Adipocyte (in vitro differentiated cells): ENCODE measurements around the gene TBC1D4.
"Not testable (repeated sequence)": the region's sequence is repeated elsewhere in the genome, so short reads cannot be mapped to it uniquely, and the experiment has no call there.

Experiments used
- DNase-seq: peaks from one replicate; pipeline ENCODE4 v3.0.0-alpha.2; 2015; ENCODE audit warnings: low read depth
- H3K27me3 ChIP-seq: replicated peaks from 2 replicates; pipeline ENCODE4 v1.7.0; 2013; ENCODE audit warnings: mild to moderate bottlenecking, low read length, moderate library complexity; ENCODE audit not compliant: control insufficient read depth, insufficient read depth
- H3K36me3 ChIP-seq: 2 replicates; pipeline ENCODE4 v1.7.0; 2013; ENCODE audit warnings: low read length, mild to moderate bottlenecking, moderate library complexity; ENCODE audit not compliant: control insufficient read depth, insufficient read depth, severe bottlenecking
- H3K4me1 ChIP-seq: 2 replicates; pipeline ENCODE4 v1.7.0; 2013; ENCODE audit warnings: mild to moderate bottlenecking, low read length, moderate library complexity; ENCODE audit not compliant: control insufficient read depth, insufficient read depth
- H3K4me3 ChIP-seq: 2 replicates; pipeline ENCODE4 v1.7.0; 2013; ENCODE audit warnings: mild to moderate bottlenecking, low read length, moderate library complexity
- H3K9ac ChIP-seq: 2 replicates; pipeline ENCODE4 v1.7.0; 2013; ENCODE audit warnings: mild to moderate bottlenecking, low read length, moderate library complexity
- H3K9me3 ChIP-seq: 2 replicates; pipeline ENCODE4 v1.7.0; 2013; ENCODE audit warnings: mild to moderate bottlenecking, low read length, moderate library complexity; ENCODE audit not compliant: control insufficient read depth

TBC1D4 gene

DNA sequence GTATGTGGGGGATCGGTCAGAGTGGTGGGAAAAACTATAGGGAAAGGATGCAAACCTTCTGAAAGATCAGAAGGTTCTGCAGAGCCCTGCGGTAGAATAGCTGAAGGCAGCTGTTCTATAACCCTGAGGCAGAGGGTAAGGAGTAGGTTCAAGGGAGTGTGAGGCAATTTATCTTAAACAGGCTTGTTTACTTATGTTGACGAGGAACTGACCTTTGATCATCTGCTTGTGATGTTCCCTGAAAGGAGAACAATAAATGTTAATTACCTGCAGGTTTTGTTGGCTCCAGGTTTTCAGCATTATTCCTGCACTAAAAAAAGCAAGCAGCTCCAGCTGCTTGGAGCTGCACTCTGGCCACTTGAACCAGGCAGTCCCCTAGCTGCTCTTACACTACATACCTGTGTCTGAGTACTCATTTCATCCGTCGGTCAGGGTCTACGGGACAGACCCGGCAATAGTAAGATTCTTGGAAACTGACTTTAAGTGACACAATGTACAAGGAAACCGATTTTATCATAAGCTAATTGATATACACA is 202.1 kb downstream of the TBC1D4 start:
- peaks cover 8% of the 10 kb centered on the region for H3K9me3 ChIP-seq
- H3K4me3 ChIP-seq: no peak overlapping the region
- peaks cover 15% of the 10 kb centered on the region for H3K36me3 ChIP-seq
- DNase-seq: no peak
- H3K9ac ChIP-seq: no peak overlapping the region
- no peaks in the 10 kb centered on the region for H3K27me3 ChIP-seq
- H3K4me1 ChIP-seq: no peaks in the 10 kb centered on the region

DNA sequence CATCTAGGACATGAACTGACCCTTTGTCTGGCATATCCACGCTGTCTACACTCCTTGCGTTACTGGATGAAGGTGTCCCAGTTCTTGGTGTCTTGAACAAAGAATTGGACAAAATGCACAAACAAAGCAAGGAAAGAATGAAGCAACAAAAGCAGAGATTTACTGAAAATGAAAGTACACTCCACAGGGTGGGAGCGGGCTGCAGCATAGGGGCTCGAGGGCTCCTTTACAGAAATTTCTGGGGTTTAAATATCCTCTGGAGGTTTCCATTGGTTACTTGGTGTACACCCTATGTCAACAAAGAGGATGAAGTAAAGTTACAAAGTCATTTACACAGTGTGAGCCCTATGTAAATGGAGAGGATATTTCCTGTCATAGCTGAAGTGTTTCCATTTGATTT is 208.3 kb downstream of the TBC1D4 start:
- not testable (repeated sequence) for H3K9me3 ChIP-seq, DNase-seq, H3K36me3 ChIP-seq, H3K4me3 ChIP-seq, H3K27me3 ChIP-seq, H3K9ac ChIP-seq, H3K4me1 ChIP-seq

DNA sequence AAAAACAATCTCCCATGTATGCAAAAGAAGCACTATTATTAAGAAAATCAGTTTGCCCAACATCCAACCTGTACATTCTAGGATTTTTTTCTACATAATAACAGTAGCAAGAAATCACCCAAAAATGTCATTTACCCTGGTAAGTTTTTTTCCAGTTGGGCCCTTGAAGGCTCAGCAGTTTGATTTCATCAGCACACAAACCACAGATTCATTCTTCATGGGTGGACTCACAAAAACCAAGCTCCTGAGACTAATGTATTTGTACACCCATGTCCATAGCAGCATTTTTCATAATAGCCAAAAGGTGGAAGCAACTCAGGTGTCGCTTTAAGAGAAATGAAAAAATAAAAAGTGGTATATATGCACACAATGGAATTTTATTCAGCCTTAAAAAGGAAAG is 210.1 kb downstream of the TBC1D4 start:
- H3K4me3 ChIP-seq: no peak overlapping the region
- H3K9ac ChIP-seq: no peak overlapping the region
- H3K4me1 ChIP-seq: no peaks in the 10 kb centered on the region
- DNase-seq: peak; percentile 41
- peaks cover 5% of the 10 kb centered on the region for H3K9me3 ChIP-seq
- no peaks in the 10 kb centered on the region for H3K27me3 ChIP-seq
- H3K36me3 ChIP-seq: no peaks in the 10 kb centered on the region

DNA sequence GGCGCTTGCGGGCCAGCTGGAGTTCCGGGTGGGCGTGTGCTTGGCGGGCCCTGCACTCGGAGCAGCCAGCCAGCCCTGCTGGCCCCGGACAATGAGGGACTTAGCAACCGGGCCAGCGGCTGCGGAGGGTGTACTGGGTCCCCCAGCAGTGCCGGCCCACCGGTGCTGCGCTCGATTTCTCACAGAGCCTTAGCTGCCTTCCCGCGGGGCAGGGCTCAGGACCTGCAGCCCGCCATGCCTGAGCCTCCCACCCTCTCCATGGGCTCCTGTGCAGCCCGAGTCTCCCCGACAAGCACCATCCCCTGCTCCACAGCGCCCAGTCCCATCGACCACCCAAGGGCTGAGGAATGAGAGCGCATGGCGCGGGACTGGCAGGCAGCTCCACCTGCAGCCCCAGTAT is 213.5 kb downstream of the TBC1D4 start:
- not testable (repeated sequence) for H3K4me3 ChIP-seq, H3K9ac ChIP-seq, H3K9me3 ChIP-seq, H3K4me1 ChIP-seq, DNase-seq, H3K36me3 ChIP-seq, H3K27me3 ChIP-seq

DNA sequence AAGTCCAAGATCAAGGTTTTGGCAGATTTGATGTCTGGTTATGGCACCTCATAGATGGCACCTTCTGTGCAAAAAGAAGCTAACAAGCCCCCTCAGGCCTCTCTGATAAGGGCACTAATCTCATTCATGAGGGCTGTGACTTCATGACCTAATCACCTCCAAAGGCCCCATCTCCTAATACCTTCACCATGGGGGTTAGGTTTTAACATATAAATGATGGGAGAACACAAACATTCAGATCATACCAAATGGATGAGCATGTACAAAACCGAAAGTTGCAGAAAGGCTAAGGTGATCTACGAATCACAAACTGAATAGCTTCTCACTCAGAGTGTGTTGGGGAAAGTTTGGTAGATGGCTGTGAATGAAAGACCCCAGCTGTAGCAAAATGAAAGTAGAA is 217.4 kb downstream of the TBC1D4 start:
- no peak for DNase-seq
- Histone ChIP-seq H3K4me1 (peaks cover 5% of the 10 kb centered on the region), H3K9ac (no peak overlapping the region), H3K9me3 (no peaks in the 10 kb centered on the region), H3K36me3 (no peaks in the 10 kb centered on the region), H3K4me3 (no peak overlapping the region), H3K27me3 (no peaks in the 10 kb centered on the region)

DNA sequence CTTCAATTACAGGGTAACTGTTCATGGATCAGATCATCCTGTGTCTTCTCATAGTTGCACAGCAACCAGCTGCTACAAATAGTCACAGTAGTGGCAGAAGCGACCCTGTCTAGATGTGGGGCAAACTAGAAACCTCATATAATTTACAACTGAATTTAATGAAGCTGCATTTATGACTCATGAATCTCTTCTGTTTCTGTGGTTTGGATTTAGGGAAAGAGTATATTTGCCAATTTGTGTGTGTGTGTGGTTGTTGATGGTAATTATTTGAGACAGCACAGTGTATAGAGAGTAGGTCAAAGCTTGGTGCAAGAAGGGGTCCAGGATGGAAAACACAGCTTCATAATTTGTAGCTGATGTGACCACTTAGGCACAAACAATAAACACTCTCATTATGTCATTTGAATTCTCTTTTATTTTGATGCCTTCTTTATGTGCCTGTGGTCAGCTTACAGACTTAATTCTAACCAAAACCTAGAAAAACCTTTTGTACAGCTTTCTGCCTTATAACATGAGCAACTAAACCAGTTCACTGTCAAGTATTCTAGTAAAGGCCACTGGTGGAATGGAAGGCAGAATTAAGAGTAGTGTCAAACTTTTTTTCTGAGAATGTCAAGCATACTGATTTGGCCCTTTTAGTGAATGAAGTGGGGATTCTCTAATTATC is 218.1 kb downstream of the TBC1D4 start:
- no peaks in the 10 kb centered on the region for H3K27me3 ChIP-seq
- no peak overlapping the region for H3K9ac ChIP-seq
- no peak overlapping the region for H3K4me3 ChIP-seq
- H3K4me1 ChIP-seq: peaks cover 5% of the 10 kb centered on the region
- no peaks in the 10 kb centered on the region for H3K9me3 ChIP-seq
- H3K36me3 ChIP-seq: no peaks in the 10 kb centered on the region
- DNase-seq: peak; percentile 47

DNA sequence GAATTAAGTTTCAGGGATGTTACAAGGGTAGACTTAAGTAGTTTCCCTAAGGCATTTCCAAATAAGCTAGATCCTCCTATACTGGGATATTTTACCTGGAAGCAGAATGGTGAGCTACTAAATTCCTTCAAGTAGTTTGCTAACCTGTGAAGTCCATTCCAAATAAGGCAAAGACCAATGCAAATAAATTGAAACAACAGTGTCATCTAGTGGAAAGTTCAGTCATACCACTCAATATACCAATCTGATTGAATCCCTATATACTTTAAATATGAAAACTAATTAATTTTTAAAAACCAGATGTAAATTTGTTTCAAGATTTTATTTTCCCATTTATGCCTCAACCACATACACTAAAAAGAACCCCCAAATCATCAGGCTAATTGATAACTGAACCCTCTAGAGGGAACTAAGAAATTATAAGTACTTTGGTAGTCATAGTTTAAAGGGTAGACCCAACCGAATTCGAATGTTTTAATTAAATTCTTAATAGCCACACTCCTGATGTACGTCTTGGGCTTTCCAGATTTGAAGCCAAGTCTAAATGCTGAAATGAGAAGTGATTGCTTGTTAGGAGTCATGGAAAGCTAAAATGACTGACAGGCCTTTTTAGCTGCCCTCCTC is 223.7 kb downstream of the TBC1D4 start:
- H3K4me3 ChIP-seq: no peak overlapping the region
- peak; percentile 79 for DNase-seq
- H3K9me3 ChIP-seq: no peaks in the 10 kb centered on the region
- no peaks in the 10 kb centered on the region for H3K27me3 ChIP-seq
- no peak overlapping the region for H3K9ac ChIP-seq
- no peaks in the 10 kb centered on the region for H3K4me1 ChIP-seq
- H3K36me3 ChIP-seq: no peaks in the 10 kb centered on the region

DNA sequence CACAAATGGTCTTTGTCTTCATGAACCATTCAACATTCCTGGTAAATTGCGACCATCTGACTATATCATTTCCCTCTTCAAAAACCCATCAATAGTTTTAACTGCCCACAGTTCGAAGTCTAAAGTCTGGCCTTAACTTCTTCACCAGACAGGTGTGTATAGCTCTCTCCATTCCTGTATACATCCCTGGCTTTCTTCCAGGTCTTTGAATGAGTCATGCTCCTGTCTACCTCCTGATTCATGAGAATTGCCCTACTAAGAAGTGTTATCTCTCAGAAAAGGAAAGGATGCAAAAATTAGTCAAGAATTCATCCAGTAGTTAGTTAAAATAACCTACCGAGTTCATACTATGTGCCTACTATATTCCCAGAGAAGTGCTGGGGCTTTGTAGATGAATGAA is 225.0 kb downstream of the TBC1D4 start:
- Histone ChIP-seq H3K36me3 (no peaks in the 10 kb centered on the region), H3K9ac (no peak overlapping the region), H3K4me3 (no peak overlapping the region), H3K9me3 (no peaks in the 10 kb centered on the region), H3K27me3 (no peaks in the 10 kb centered on the region), H3K4me1 (no peaks in the 10 kb centered on the region)
- DNase-seq: no peak

DNA sequence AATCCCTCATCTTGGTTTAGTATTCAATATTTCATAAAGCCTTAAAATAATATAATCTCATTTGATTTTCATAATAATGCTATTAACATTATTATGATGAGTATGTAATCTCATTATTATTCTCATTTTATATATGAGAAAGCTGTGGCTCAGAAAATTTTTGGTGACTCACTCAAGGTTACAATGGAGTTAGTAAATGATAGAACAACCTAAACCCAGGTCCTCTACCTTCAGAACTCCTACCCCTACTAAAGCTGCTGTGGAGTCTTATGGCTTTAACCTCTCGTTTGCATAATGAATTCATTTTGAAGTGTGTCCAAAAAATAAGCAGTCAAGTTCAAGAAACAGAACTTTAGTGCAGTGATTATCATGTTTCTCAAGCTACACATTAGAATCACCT is 226.3 kb downstream of the TBC1D4 start:
- Histone ChIP-seq H3K27me3 (no peaks in the 10 kb centered on the region), H3K9ac (no peak overlapping the region), H3K4me1 (peaks cover 8% of the 10 kb centered on the region), H3K36me3 (no peaks in the 10 kb centered on the region), H3K9me3 (no peaks in the 10 kb centered on the region), H3K4me3 (no peak overlapping the region)
- DNase-seq: no peak

DNA sequence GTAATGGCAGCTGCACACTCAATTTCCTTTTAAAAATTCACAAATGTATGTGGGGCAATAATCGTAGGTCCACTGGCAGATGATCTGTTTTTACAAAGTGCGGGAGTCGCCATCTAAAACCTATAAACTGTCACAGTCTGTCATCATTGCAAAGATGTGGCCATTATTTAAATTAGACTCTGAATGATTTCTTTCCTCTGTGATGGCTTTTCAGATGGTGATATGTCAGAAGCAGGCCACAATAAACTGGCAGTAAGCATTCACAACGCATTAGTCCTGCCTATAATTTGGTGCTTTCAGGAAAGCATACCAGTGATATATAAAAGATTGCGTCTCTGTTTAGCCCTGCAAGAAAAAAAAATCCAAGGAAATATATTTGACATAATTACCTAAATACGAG is 226.8 kb downstream of the TBC1D4 start:
- DNase-seq: no peak
- Histone ChIP-seq H3K27me3 (no peaks in the 10 kb centered on the region), H3K4me3 (no peak overlapping the region), H3K9me3 (no peaks in the 10 kb centered on the region), H3K36me3 (no peaks in the 10 kb centered on the region), H3K4me1 (peaks cover 12% of the 10 kb centered on the region), H3K9ac (no peak overlapping the region)

DNA sequence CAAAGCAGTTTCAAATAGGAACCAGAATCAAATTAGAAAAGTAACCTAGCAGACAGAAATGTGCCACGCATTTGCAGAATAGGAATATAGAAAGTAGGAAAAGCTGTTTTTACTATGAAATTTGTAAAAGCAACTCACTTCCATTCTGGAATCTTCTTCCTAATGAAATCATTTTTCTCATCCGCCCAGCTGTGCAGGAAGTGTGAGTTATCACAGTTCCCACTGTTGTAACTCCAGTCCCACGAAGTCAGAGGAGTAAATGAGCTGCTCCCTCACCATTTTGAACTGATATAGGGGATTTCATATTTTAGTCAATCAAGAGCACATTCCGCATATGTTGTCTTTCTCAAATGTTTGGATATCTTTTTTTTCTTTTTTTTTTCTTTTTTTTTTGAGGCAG is 230.8 kb downstream of the TBC1D4 start:
- H3K9me3 ChIP-seq: no peaks in the 10 kb centered on the region
- H3K4me1 ChIP-seq: peaks cover 12% of the 10 kb centered on the region
- no peak for DNase-seq
- no peak overlapping the region for H3K9ac ChIP-seq
- H3K36me3 ChIP-seq: no peaks in the 10 kb centered on the region
- no peaks in the 10 kb centered on the region for H3K27me3 ChIP-seq
- H3K4me3 ChIP-seq: peak overlapping the region; percentile 50
